ENCODE measurements around the gene ACYP2. TPM values are rescaled to one million over a fixed set of nuclear protein-coding genes. Genes with fewer than 3 reads are reported as not detected.
"Not testable (repeated sequence)": the region's sequence is repeated elsewhere in the genome, so short reads cannot be mapped to it uniquely, and the experiment has no call there.

The ACYP2 gene
- total and polyA plus RNA-seq, 11 donors: 39.7 to 107 (median 53.2) TPM

DNA sequence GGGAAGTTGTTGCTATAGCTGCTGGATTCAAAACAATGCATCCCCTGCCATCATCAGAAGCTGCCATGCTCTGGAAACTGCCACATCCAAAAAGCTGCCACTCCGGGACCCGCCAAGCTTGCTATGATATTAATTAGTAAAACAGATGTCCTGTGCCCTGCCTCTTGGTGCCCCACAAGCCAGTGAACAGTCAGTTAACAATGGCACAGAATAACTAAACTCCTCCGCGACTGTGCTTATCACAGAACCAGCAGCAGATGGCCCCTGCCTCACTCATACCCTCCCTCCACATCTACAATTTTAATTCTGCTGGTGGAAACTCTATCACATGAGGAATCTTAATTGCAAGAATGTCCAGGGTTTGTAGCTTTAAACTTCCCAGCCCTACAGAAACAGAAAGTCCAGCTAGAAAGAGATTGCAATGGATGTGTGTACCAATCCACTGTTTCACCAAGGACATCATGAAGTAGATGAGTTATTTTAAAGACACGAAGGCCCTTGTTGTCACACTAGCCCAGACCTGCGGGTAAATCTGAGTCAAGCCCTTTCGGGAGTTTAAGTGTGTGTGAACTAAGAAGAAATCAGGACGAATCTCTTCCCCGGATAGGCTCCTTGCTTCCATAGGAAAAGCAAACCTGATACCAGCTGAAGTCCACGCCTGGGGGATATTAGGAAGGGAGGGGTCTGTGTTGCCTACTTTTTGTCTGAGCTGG lies 7.4 kb upstream of the ACYP2 start:
- Histone ChIP-seq H3K9me3 (no peaks in the 10 kb centered on the region), H3K4me1 (peaks cover 0 to 8% (median 5%) of the 10 kb centered on the region in 12 donors), H3K36me3 (no peaks in the 10 kb centered on the region), H3K4me3 (no peak overlapping the region), H3K27me3 (no peaks in the 10 kb centered on the region), H3K27ac (no peak overlapping the region)
- no peak for ATAC-seq
- TF ChIP-seq CTCF (IDR thresholded peaks at IDR 0.05): no peak
- TF ChIP-seq POLR2A (IDR thresholded peaks at IDR 0.05): no peak
- no peak for DNase-seq
- intact Hi-C loops (cut with DNase I): loop anchor here (1.0 to 10.0 kb wide), 8 partner anchors 594 to 1054 kb away; no protein-coding TSS in a partner anchor
- WGBS, 4 donors: 79 to 83% (median 81%) methylated on average over 10 of the region's 10 CpGs

DNA sequence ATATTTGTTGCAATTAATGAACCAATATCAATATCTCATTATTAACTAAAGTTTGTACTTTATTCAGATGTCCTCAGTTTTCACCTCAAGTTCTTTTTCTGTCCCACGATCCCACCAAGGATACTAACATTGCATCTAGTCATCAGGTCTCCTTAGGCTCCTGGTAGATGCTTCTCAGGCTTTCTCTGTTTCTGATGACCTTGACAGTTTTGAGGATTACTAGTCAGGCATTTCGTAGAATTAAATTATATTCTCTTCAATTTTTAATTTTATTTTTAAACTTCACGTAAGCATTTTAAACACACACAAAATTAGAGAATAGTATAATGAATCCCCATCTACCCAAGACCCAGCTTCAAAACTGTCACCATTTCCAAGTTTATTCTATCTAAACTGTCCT lies 5.6 kb upstream of the ACYP2 start:
- no peak for ATAC-seq
- no peaks in the 10 kb centered on the region for H3K27me3 ChIP-seq
- 95 to 97% (median 96%) methylated on average over 3 of the region's 3 CpGs for WGBS, 4 donors

GRCh38 chr2:54114479-54114878 lies 936 bp upstream of the ACYP2 start:
- intact Hi-C loops (cut with DNase I); ATAC-seq: not testable (repeated sequence)

More for the DNA sequence above, 5.6 kb upstream of the ACYP2 start:
- Histone ChIP-seq H3K27ac (no peak overlapping the region), H3K9me3 (no peaks in the 10 kb centered on the region), H3K4me3 (no peak overlapping the region), H3K36me3 (no peaks in the 10 kb centered on the region), H3K4me1 (peaks cover 0 to 7% (median 5%) of the 10 kb centered on the region in 12 donors)
- intact Hi-C loops (cut with DNase I): loop anchor here in 9 of 10 donors (5.0 to 10.0 kb wide), 6 partner anchors 592 to 1052 kb away; no protein-coding TSS in a partner anchor
- no peak for TF ChIP-seq POLR2A (IDR thresholded peaks at IDR 0.05)
- no peak for TF ChIP-seq CTCF (IDR thresholded peaks at IDR 0.05)
- DNase-seq: no peak

DNA sequence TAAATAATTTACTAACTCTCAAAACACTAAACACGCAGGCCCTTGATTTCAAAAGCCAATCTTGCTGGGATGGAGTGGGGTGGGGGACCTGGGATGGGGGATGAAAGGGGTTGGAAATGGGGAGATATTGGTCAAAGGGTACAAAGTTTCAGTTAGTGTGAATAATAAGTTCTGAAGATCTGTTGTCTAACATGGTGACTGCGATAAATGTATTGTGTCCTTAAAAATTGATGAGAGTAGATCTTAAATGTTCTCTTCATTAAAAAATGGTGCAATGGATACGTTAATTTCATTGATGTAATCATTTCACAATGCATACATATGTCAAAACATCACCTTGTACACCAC lies 505 bp upstream of the ACYP2 start:
- H3K4me3 ChIP-seq: peak overlapping the region; percentile 50 to 92 (median 72)
- WGBS, 4 donors: 56 to 63% (median 62%) methylated on average over 3 of the region's 3 CpGs
- H3K9me3 ChIP-seq: peaks cover 0 to 11% (median 0%) of the 10 kb centered on the region in 12 donors
- H3K27ac ChIP-seq: peak overlapping the region; percentile 94 to 100 (median 98)
- H3K36me3 ChIP-seq: peaks cover 0 to 8% (median 0%) of the 10 kb centered on the region in 9 donors
- ATAC-seq (no peak), DNase-seq (no peak)
- TF ChIP-seq POLR2A (IDR thresholded peaks at IDR 0.05): no peak
- TF ChIP-seq CTCF (IDR thresholded peaks at IDR 0.05): no peak
- no peaks in the 10 kb centered on the region for H3K27me3 ChIP-seq
- peaks cover 0 to 15% (median 6%) of the 10 kb centered on the region in 12 donors for H3K4me1 ChIP-seq
- intact Hi-C loops (cut with DNase I): loop anchor here in 1 of 10 donors (5.0 kb wide), 1 partner anchor 607 kb away; the partner anchor contains the start of gene EML6

More at GRCh38 chr2:54114479-54114878, 936 bp upstream of the ACYP2 start:
- Histone ChIP-seq H3K4me3 (peak overlapping the region in 8 of 12 donors; percentile 64 to 92 (median 79)), H3K4me1 (peaks cover 0 to 15% (median 6%) of the 10 kb centered on the region in 12 donors), H3K9me3 (peaks cover 0 to 11% (median 0%) of the 10 kb centered on the region in 12 donors), H3K27ac (peak overlapping the region; percentile 94 to 100 (median 98))
- DNase-seq, H3K27me3 ChIP-seq, H3K36me3 ChIP-seq: not testable (repeated sequence)
- 87 to 93% (median 92%) methylated on average over 6 of the region's 6 CpGs for WGBS, 4 donors

- DNase-seq, H3K27me3 ChIP-seq, ATAC-seq, H3K4me3 ChIP-seq, H3K36me3 ChIP-seq: not testable (repeated sequence)
- Histone ChIP-seq H3K4me1 (peaks cover 0 to 15% (median 6%) of the 10 kb centered on the region in 12 donors), H3K9me3 (peaks cover 0 to 21% (median 4%) of the 10 kb centered on the region in 12 donors), H3K27ac (peak overlapping the region in 5 of 12 donors; percentile 95 to 100 (median 97))
- 96 to 99% (median 98%) methylated on average over 10 of the region's 10 CpGs for WGBS, 4 donors
- intact Hi-C loops (cut with DNase I): loop anchor here in 1 of 10 donors (5.0 kb wide), 1 partner anchor 606 kb away; the partner anchor contains the start of gene EML6
These were observed 1.2 kb downstream of the ACYP2 start for GRCh38 chr2:54116598-54116997.
